Stomach (tissue), 9 donors: ENCODE results near the gene UGT8. TPM values are rescaled to one million over a fixed set of nuclear protein-coding genes. Genes with fewer than 3 reads are reported as not detected.

ENCODE experiments used
- DNase-seq, 2 donors: peaks; one replicate each; pipeline versions ENCODE4 v3.0.0 to v3.0.0-alpha.2; 2013 to 2019
- H3K27ac ChIP-seq, 5 donors: fragments of 200-600 bp in 4 of 5; sonication (generic) in 4 of 5; one replicate each; pipeline ENCODE4 v1.5.1; 2013 to 2019; ENCODE audit warnings: mild to moderate bottlenecking in 1 of 5, moderate library complexity in 1 of 5
- H3K27me3 ChIP-seq, 3 donors: fragments of 200-600 bp; sonication (generic); one replicate each; pipeline ENCODE4 v1.5.1; 2017 to 2019; ENCODE audit warnings: mixed run types in 1 of 3
- H3K36me3 ChIP-seq, 4 donors: fragments of 200-600 bp; sonication (generic); 1 replicate in 3 of 4; 2 replicates in 1 of 4; pipeline ENCODE4 v1.5.1; 2016 to 2019
- H3K4me1 ChIP-seq, 4 donors: fragments of 200-600 bp; sonication (generic); one replicate each; pipeline ENCODE4 v1.5.1; 2016 to 2019
- H3K4me3 ChIP-seq, 4 donors: fragments of 200-600 bp; sonication (generic) in 3 of 4; one replicate each; pipeline ENCODE4 v1.5.1; 2016 to 2019; ENCODE audit warnings: mild to moderate bottlenecking in 1 of 4
- H3K9me3 ChIP-seq, 4 donors: fragments of 200-600 bp; sonication (generic); one replicate each; pipeline ENCODE4 v1.5.1; 2016 to 2019
- CTCF ChIP-seq, 7 experiments: fragments of 450-650 bp in 4 of 7; fragments of 200-600 bp in 3 of 7; sonication (generic) in 3 of 7; IDR thresholded peaks; one replicate each; pipeline ENCODE4 v1.5.1; 2016 to 2019; ENCODE audit warnings: antibody characterized with exemption in 7 of 7, control low read depth in 2 of 7, mild to moderate bottlenecking in 1 of 7
- EP300 ChIP-seq: sonication (generic); formaldehyde crosslinking; IDR thresholded peaks from one replicate; pipeline ENCODE4 v1.6.1; 2017; ENCODE audit warnings: antibody characterized with exemption
- POLR2A ChIP-seq, 4 donors: fragments of 450-650 bp; IDR thresholded peaks; one replicate each; pipeline ENCODE4 v1.6.1; 2016; ENCODE audit warnings: antibody characterized with exemption in 4 of 4, control low read depth in 2 of 4, mild to moderate bottlenecking in 1 of 4, moderate library complexity in 1 of 4
- POLR2AphosphoS5 ChIP-seq, 3 donors: sonication (generic); formaldehyde crosslinking; IDR thresholded peaks; one replicate each; pipeline ENCODE4 v1.6.1; 2016; ENCODE audit warnings: antibody characterized with exemption in 3 of 3
- WGBS, 5 donors: extraction: QIAGEN DNeasy Blood & Tissue Kit in 3 of 5; methylation state at CpG; one replicate each; pipeline versions ENCODE4 v1.1.5 to v1.1.7; 2013 to 2018; 5-methylcytosine and 5-hydroxymethylcytosine counted together
- intact Hi-C: fragments of 100-400 bp; cut with DNase I; formaldehyde crosslinking; loops from one replicate; pipeline ENCODE4 v1.15.1; 2023; ENCODE audit warnings: low total_unique reads
- polyA plus RNA-seq, 3 donors: library from polyadenylated mRNA; stranded (reverse); fragments of 200-250 nt; gene quantifications; one replicate each; pipeline ENCODE4 v1.2.3, GENCODE V29; 2013
- total RNA-seq, 5 donors: library from RNA; depleted of rRNA; stranded (reverse); fragments of >200 nt; gene quantifications; one replicate each; pipeline versions ENCODE4 v1.1.0 to v1.2.3, GENCODE V29; 2014 to 2016
- donor health status: healthy with polysubstance abuse.
- donor health status: Bipolar disorder and iron deficiency.
- donor health status: healthy.

The UGT8 gene
- total and polyA plus RNA-seq, 8 donors: 1.2 to 42.6 (median 8.0) TPM

GRCh38 chr4:114649908-114650307 lies 51.3 kb downstream of the UGT8 start:
- no peak for DNase-seq
- H3K4me3 ChIP-seq: no peak overlapping the region
- peaks cover 0 to 4% (median 0%) of the 10 kb centered on the region in 4 donors for H3K4me1 ChIP-seq
- TF ChIP-seq CTCF (IDR thresholded peaks at IDR 0.05) (no peak), EP300 (no peak), POLR2A (IDR thresholded peaks at IDR 0.05) (no peak), POLR2AphosphoS5 (IDR thresholded peaks at IDR 0.05) (no peak)
- WGBS, 5 donors: 77 to 100% (median 81%) methylated on average over 1 of the region's 1 CpG
- H3K27me3 ChIP-seq: no peaks in the 10 kb centered on the region
- no peaks in the 10 kb centered on the region for H3K9me3 ChIP-seq
- H3K27ac ChIP-seq: no peak overlapping the region
- intact Hi-C loops: no loop called here
- no peaks in the 10 kb centered on the region for H3K36me3 ChIP-seq

- no peak overlapping the region for H3K4me3 ChIP-seq
- 62 to 90% (median 79%) methylated on average over 1 of the region's 1 CpG for WGBS, 5 donors
- H3K9me3 ChIP-seq: no peaks in the 10 kb centered on the region
- H3K36me3 ChIP-seq: no peaks in the 10 kb centered on the region
- peaks cover 0 to 4% (median 0%) of the 10 kb centered on the region in 4 donors for H3K4me1 ChIP-seq
- no peaks in the 10 kb centered on the region for H3K27me3 ChIP-seq
- TF ChIP-seq CTCF (IDR thresholded peaks at IDR 0.05) (no peak), POLR2AphosphoS5 (IDR thresholded peaks at IDR 0.05) (no peak), POLR2A (IDR thresholded peaks at IDR 0.05) (no peak), EP300 (no peak)
- peak in 1 of 2 donors; percentile 28 for DNase-seq
- H3K27ac ChIP-seq: no peak overlapping the region
- intact Hi-C loops: no loop called here
Measured at GRCh38 chr4:114653675-114654074, 55.1 kb downstream of the UGT8 start.

- intact Hi-C loops: no loop called here
- no peak overlapping the region for H3K27ac ChIP-seq
- peak in 1 of 2 donors; percentile 28 for DNase-seq
Measured at GRCh38 chr4:114654592-114654991, 56.0 kb downstream of the UGT8 start.

GRCh38 chr4:114658179-114658578 lies 59.6 kb downstream of the UGT8 start:
- intact Hi-C loops: no loop called here
- Histone ChIP-seq H3K9me3 (no peaks in the 10 kb centered on the region), H3K27ac (no peak overlapping the region)

More at GRCh38 chr4:114654592-114654991, 56.0 kb downstream of the UGT8 start:
- WGBS, 5 donors: 22 to 55% (median 27%) methylated on average over 2 of the region's 2 CpGs
- no peaks in the 10 kb centered on the region for H3K36me3 ChIP-seq
- H3K9me3 ChIP-seq: no peaks in the 10 kb centered on the region
- no peak for TF ChIP-seq CTCF (IDR thresholded peaks at IDR 0.05)
- no peak for TF ChIP-seq POLR2A (IDR thresholded peaks at IDR 0.05)
- TF ChIP-seq POLR2AphosphoS5 (IDR thresholded peaks at IDR 0.05): no peak
- H3K4me3 ChIP-seq: no peak overlapping the region
- H3K4me1 ChIP-seq: peaks cover 0 to 4% (median 0%) of the 10 kb centered on the region in 4 donors
- H3K27me3 ChIP-seq: no peaks in the 10 kb centered on the region

More at GRCh38 chr4:114658179-114658578, 59.6 kb downstream of the UGT8 start:
- no peak for DNase-seq
- H3K4me3 ChIP-seq: no peak overlapping the region
- TF ChIP-seq POLR2AphosphoS5 (IDR thresholded peaks at IDR 0.05): no peak
- no peak for TF ChIP-seq EP300
- TF ChIP-seq CTCF (IDR thresholded peaks at IDR 0.05): no peak
- TF ChIP-seq POLR2A (IDR thresholded peaks at IDR 0.05): no peak
- no peaks in the 10 kb centered on the region for H3K27me3 ChIP-seq
- H3K36me3 ChIP-seq: no peaks in the 10 kb centered on the region
- peaks cover 0 to 4% (median 0%) of the 10 kb centered on the region in 4 donors for H3K4me1 ChIP-seq
